ENCODE data around the gene GMCL2. TPM values are rescaled to one million over a fixed set of nuclear protein-coding genes. Genes with fewer than 3 reads are reported as not detected.

Gene GMCL2
- total and polyA plus RNA-seq, 9 donors, result not detected

GRCh38 chr5:178145965-178146820 lies 41.0 kb downstream of the GMCL2 start:
- Histone ChIP-seq H3K4me3 (no peak overlapping the region), H3K4me1 (ENCODE audit: insufficient read depth) (no peaks in the 10 kb centered on the region), H3K9me3 (no peaks in the 10 kb centered on the region), H3K27me3 (no peaks in the 10 kb centered on the region), H3K27ac (no peak overlapping the region), H3K36me3 (no peaks in the 10 kb centered on the region)
- intact Hi-C loops (cut with DNase I), result loop anchor here in 1 of 4 donors (10.0 kb wide), 1 partner anchor 79 kb away; no protein-coding TSS in a partner anchor
- TF ChIP-seq CTCF (IDR thresholded peaks at IDR 0.05) (peak in 1 of 3 donors; percentile 30), EP300 (IDR thresholded peaks at IDR 0.05) (no peak), POLR2A (IDR thresholded peaks at IDR 0.05) (no peak)
- 67 to 69% (median 67%) methylated on average over 14 of the region's 14 CpGs for WGBS, 3 donors
- DNase-seq, result peak; percentile 33 to 63 (median 47)

DNA sequence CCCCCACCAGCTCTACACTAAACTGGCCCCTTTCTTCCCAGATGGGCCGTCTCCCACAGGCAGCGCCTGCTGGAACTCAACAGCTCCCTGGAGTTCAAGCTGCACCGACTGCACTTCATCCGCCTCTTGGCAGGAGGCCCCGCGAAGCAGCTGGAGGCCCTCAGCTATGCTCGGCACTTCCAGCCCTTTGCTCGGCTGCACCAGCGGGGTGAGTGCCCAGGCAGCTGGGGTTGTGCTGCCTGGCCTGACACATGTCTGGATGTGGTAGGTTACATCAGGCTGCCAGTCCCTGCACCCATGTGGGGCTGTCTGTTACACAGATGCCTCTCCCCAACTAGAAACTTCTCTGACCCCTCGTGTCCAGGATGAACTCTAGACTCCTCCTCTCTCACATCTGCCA lies 43.3 kb downstream of the GMCL2 start:
- WGBS, 3 donors, result 9 to 14% (median 9%) methylated on average over 10 of the region's 10 CpGs
- H3K36me3 ChIP-seq, result no peaks in the 10 kb centered on the region
- DNase-seq, result peak; percentile 69 to 92 (median 81)
- H3K9me3 ChIP-seq, result no peaks in the 10 kb centered on the region
- H3K27ac ChIP-seq, result no peak overlapping the region
- intact Hi-C loops (cut with DNase I), result loop anchor here in 2 of 4 donors (5.0 to 10.0 kb wide), 2 partner anchors 81 to 547 kb away; no protein-coding TSS in a partner anchor
- no peaks in the 10 kb centered on the region for H3K4me1 ChIP-seq (ENCODE audit: insufficient read depth)
- no peak overlapping the region for H3K4me3 ChIP-seq
- TF ChIP-seq EP300 (IDR thresholded peaks at IDR 0.05) (no peak), POLR2A (IDR thresholded peaks at IDR 0.05) (no peak), CTCF (IDR thresholded peaks at IDR 0.05) (no peak)
- no peaks in the 10 kb centered on the region for H3K27me3 ChIP-seq

GRCh38 chr5:178143246-178143645 lies 43.9 kb downstream of the GMCL2 start:
- DNase-seq, result no peak
- no peaks in the 10 kb centered on the region for H3K27me3 ChIP-seq
- 44 to 60% (median 54%) methylated on average over 6 of the region's 6 CpGs for WGBS, 3 donors
- intact Hi-C loops (cut with DNase I), result loop anchor here in 2 of 4 donors (5.0 to 10.0 kb wide), 2 partner anchors 82 to 546 kb away; no protein-coding TSS in a partner anchor
- H3K27ac ChIP-seq, result no peak overlapping the region
- no peaks in the 10 kb centered on the region for H3K9me3 ChIP-seq
- H3K4me3 ChIP-seq, result no peak overlapping the region
- H3K4me1 ChIP-seq (ENCODE audit: insufficient read depth), result no peaks in the 10 kb centered on the region
- no peaks in the 10 kb centered on the region for H3K36me3 ChIP-seq
- no peak for TF ChIP-seq CTCF (IDR thresholded peaks at IDR 0.05)

- H3K36me3 ChIP-seq, result no peaks in the 10 kb centered on the region
- no peak overlapping the region for H3K4me3 ChIP-seq
- no peak for DNase-seq
- no peaks in the 10 kb centered on the region for H3K27me3 ChIP-seq
- no peak overlapping the region for H3K27ac ChIP-seq
- TF ChIP-seq POLR2A (IDR thresholded peaks at IDR 0.05), result no peak
- no peak for TF ChIP-seq CTCF (IDR thresholded peaks at IDR 0.05)
- TF ChIP-seq EP300 (IDR thresholded peaks at IDR 0.05), result no peak
- H3K4me1 ChIP-seq (ENCODE audit: insufficient read depth), result no peaks in the 10 kb centered on the region
- WGBS, 3 donors, result 85 to 90% (median 88%) methylated on average over 20 of the region's 20 CpGs
- H3K9me3 ChIP-seq, result no peaks in the 10 kb centered on the region
- intact Hi-C loops (cut with DNase I), result loop anchor here in 2 of 4 donors (5.0 to 10.0 kb wide), 2 partner anchors 82 to 545 kb away; no protein-coding TSS in a partner anchor
Measured at GRCh38 chr5:178142642-178143041, 44.5 kb downstream of the GMCL2 start.

All from ovary (tissue), 9 donors.